SW480 (cell line): ENCODE data around the gene ACOX3.
"Not testable (repeated sequence)": the region's sequence is repeated elsewhere in the genome, so short reads cannot be mapped to it uniquely, and the experiment has no call there.

ENCODE experiments used
- DNase-seq: peaks from one replicate; pipeline ENCODE4 v3.0.0-alpha.2; 2016; ENCODE audit warnings: low spot score

ACOX3 gene

GRCh38 chr4:8350841-8351461 lies 89.6 kb downstream of the ACOX3 start:
- DNase-seq = no peak

GRCh38 chr4:8350352-8350751 lies 90.2 kb downstream of the ACOX3 start:
- no peak for DNase-seq

GRCh38 chr4:8349664-8350236 lies 90.8 kb downstream of the ACOX3 start:
- DNase-seq = no peak

GRCh38 chr4:8349236-8349635 lies 91.3 kb downstream of the ACOX3 start:
- not testable (repeated sequence) for DNase-seq

GRCh38 chr4:8348071-8348470 lies 92.5 kb downstream of the ACOX3 start:
- DNase-seq = no peak

GRCh38 chr4:8347660-8348059 lies 92.9 kb downstream of the ACOX3 start:
- no peak for DNase-seq

- DNase-seq = no peak
Measured at GRCh38 chr4:8346838-8347605, 93.5 kb downstream of the ACOX3 start.

- no peak for DNase-seq
Measured at GRCh38 chr4:8345946-8346814, 94.3 kb downstream of the ACOX3 start.

GRCh38 chr4:8345053-8345945 lies 95.2 kb downstream of the ACOX3 start:
- no peak for DNase-seq

- DNase-seq = no peak
Measured at GRCh38 chr4:8344377-8344776, 96.1 kb downstream of the ACOX3 start.

- DNase-seq = no peak
Measured at GRCh38 chr4:8343967-8344331, 96.6 kb downstream of the ACOX3 start.

GRCh38 chr4:8343262-8343966 lies 97.1 kb downstream of the ACOX3 start:
- no peak for DNase-seq

GRCh38 chr4:8342651-8343261 lies 97.8 kb downstream of the ACOX3 start:
- DNase-seq = no peak

- DNase-seq = no peak
Measured at GRCh38 chr4:8341691-8342090, 98.8 kb downstream of the ACOX3 start.

GRCh38 chr4:8341281-8341680 lies 99.2 kb downstream of the ACOX3 start:
- not testable (repeated sequence) for DNase-seq

- DNase-seq = no peak
Measured at GRCh38 chr4:8340781-8341241, 99.7 kb downstream of the ACOX3 start.

GRCh38 chr4:8338351-8338961 lies 102.1 kb downstream of the ACOX3 start:
- DNase-seq = no peak

- peak; percentile 41 for DNase-seq
Measured at GRCh38 chr4:8336412-8337075, 104.0 kb downstream of the ACOX3 start.

- DNase-seq = no peak
Measured at GRCh38 chr4:8335848-8336247, 104.7 kb downstream of the ACOX3 start.
